Osteocyte (in vitro differentiated cells): ENCODE measurements around the gene ZNF425. TPM values are rescaled to one million over a fixed set of nuclear protein-coding genes. Genes with fewer than 3 reads are reported as not detected.
"Not testable (repeated sequence)": the region's sequence is repeated elsewhere in the genome, so short reads cannot be mapped to it uniquely, and the experiment has no call there.

Source experiments
- DNase-seq: peaks from one replicate; pipeline ENCODE4 v3.0.0; 2021; ENCODE audit warnings: mixed read lengths; ENCODE audit not compliant: unreplicated experiment; ENCODE audit errors: extremely low spot score
- H3K27ac Mint-ChIP-seq: one replicate; pipeline ENCODE4 v1.8.0; 2021; ENCODE audit warnings: mild to moderate bottlenecking, mixed read lengths; ENCODE audit not compliant: unreplicated experiment
- H3K27me3 Mint-ChIP-seq: one replicate; pipeline ENCODE4 v1.8.0; 2021; ENCODE audit warnings: mixed read lengths; ENCODE audit not compliant: unreplicated experiment
- H3K36me3 Mint-ChIP-seq: one replicate; pipeline ENCODE4 v1.8.0; 2021; ENCODE audit warnings: mixed read lengths; ENCODE audit not compliant: unreplicated experiment
- H3K4me1 Mint-ChIP-seq: one replicate; pipeline ENCODE4 v1.8.0; 2021; ENCODE audit warnings: mixed read lengths; ENCODE audit not compliant: unreplicated experiment
- H3K4me3 Mint-ChIP-seq: one replicate; pipeline ENCODE4 v1.8.0; 2021; ENCODE audit warnings: mild to moderate bottlenecking, moderate library complexity, mixed read lengths; ENCODE audit not compliant: unreplicated experiment
- H3K9me3 Mint-ChIP-seq: one replicate; pipeline ENCODE4 v1.8.0; 2021; ENCODE audit warnings: mixed read lengths; ENCODE audit not compliant: unreplicated experiment
- total RNA-seq: library from RNA; stranded (reverse); gene quantifications from 2 replicates; pipeline ENCODE4 v1.2.1, GENCODE V29; 2021
- TF ChIP-seq, protein P1 (sequence below): fragments of 200-600 bp; sonication (generic); IDR thresholded peaks from 2 replicates; pipeline ENCODE4 v1.5.0; 2021; ENCODE audit warnings: antibody characterized with exemption, mild to moderate bottlenecking, moderate library complexity

ZNF425 gene
- total RNA-seq, 1 donor from 2014 or later: 6.2 TPM

DNA sequence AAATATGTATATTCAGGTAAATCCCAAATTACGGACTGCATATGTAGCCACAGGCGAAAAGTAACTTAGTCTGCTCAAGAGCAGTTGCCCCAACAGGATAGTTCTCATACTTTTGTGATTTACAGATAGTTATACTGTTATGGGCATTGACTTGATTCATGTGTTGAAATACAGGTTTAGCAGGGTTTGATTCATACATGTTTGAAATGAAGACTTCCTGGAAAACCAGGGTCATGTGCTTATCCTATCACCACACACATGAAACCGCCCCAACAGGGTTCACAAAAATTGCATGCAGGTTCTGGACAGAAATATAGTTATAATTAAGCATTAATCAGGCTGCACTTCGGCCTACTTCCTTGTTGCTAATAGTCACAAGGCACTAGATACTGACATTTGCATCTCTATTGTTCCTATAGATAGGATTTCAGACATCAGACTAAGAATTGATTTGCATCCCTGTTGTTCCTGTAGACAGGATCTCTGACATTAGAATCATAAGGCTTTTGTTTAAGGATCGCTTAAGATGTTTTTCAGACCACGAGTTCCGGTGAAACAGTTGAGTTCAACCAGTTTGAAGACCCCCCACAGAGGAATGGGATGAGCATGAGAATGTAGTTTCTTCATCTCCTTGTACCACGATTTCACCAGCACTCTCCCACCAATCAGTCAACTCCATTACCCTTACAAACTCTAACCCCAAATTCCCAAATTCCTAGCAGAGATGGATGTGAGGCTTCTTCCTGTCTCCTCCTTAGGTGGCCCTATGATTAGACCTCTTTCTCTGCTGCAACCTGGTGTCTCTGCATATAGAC lies 19.1 kb upstream of the ZNF425 start:
- Mint-ChIP-seq H3K9me3 (no peaks in the 10 kb centered on the region), H3K4me3 (no peak overlapping the region), H3K36me3 (peaks cover 2% of the 10 kb centered on the region), H3K4me1 (peaks cover 18% of the 10 kb centered on the region), H3K27me3 (no peaks in the 10 kb centered on the region), H3K27ac (no peak overlapping the region)
- DNase-seq: no peak
- TF ChIP-seq, protein P1, sequence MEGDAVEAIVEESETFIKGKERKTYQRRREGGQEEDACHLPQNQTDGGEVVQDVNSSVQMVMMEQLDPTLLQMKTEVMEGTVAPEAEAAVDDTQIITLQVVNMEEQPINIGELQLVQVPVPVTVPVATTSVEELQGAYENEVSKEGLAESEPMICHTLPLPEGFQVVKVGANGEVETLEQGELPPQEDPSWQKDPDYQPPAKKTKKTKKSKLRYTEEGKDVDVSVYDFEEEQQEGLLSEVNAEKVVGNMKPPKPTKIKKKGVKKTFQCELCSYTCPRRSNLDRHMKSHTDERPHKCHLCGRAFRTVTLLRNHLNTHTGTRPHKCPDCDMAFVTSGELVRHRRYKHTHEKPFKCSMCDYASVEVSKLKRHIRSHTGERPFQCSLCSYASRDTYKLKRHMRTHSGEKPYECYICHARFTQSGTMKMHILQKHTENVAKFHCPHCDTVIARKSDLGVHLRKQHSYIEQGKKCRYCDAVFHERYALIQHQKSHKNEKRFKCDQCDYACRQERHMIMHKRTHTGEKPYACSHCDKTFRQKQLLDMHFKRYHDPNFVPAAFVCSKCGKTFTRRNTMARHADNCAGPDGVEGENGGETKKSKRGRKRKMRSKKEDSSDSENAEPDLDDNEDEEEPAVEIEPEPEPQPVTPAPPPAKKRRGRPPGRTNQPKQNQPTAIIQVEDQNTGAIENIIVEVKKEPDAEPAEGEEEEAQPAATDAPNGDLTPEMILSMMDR: no peak

DNA sequence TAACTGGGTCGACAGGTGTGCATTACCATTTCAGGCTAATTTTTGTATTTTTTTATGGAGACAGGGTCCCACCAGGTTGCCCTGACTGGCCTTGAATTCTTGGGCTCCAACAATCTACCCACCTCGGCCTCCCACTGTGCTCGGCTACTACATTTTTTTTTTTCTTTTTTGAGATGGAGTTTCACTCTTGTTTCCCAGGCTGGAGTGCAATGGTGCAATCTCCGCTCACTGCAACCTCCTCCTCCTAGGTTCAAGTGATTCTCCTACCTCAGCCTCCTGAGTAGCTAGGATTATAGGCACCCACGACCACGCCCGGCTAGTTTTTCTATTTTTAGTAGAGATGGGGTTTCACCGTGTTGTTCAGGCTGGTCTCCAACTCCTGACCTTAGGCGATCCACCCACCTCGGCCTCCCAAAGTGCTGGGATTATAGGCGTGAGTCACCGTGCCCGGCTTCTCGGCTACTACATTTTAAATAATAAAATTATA lies 18.4 kb upstream of the ZNF425 start:
- not testable (repeated sequence) for H3K27me3 Mint-ChIP-seq, H3K4me3 Mint-ChIP-seq, DNase-seq, H3K36me3 Mint-ChIP-seq, H3K9me3 Mint-ChIP-seq, H3K27ac Mint-ChIP-seq
- peaks cover 13% of the 10 kb centered on the region for H3K4me1 Mint-ChIP-seq

DNA sequence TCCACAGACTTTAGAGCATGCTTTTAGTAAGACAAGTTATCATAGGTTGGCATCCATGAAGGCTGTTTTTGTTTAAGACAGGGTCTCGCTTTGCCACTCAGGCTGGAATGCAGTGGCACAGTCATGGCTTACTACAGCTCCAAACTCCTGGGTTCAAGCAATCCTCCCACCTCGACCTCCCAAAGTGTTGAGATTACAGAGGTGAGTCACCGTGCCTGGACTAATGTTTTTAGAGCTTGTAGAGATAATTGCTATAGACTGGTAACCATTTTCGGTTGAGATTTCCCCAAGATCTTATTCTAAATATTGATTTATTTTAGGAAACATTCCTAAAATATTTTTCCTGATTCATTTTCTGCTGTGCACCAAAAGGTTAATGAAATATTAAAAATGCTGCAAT lies 15.8 kb upstream of the ZNF425 start:
- Mint-ChIP-seq H3K4me3 (no peak overlapping the region), H3K4me1 (peaks cover 4% of the 10 kb centered on the region), H3K9me3 (no peaks in the 10 kb centered on the region), H3K27ac (no peak overlapping the region), H3K36me3 (no peaks in the 10 kb centered on the region), H3K27me3 (no peaks in the 10 kb centered on the region)
- DNase-seq: no peak
- TF ChIP-seq, protein P1: no peak

DNA sequence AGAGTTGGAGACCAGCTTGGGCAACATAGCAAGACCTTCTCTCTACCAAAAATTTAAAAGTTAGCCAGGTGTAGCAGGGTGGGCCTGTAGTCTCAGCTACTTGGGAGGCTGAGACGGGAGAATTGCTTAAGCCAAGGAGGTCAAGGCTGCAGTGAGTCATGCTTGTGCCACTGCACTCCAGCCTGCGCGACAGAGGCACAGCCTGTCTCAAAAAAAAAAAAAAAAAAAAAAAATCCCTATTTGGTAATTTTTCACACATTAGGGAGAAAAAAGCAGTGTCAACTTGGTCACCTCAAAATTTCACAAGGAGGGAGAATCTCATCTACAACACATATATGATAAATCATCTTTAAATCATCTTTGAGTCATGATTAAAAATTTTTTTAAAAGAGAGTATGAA lies 14.7 kb upstream of the ZNF425 start:
- Mint-ChIP-seq H3K27ac (no peak overlapping the region), H3K27me3 (no peaks in the 10 kb centered on the region), H3K36me3 (no peaks in the 10 kb centered on the region), H3K4me3 (no peak overlapping the region), H3K9me3 (no peaks in the 10 kb centered on the region), H3K4me1 (no peaks in the 10 kb centered on the region)
- DNase-seq: no peak
- TF ChIP-seq, protein P1: no peak

DNA sequence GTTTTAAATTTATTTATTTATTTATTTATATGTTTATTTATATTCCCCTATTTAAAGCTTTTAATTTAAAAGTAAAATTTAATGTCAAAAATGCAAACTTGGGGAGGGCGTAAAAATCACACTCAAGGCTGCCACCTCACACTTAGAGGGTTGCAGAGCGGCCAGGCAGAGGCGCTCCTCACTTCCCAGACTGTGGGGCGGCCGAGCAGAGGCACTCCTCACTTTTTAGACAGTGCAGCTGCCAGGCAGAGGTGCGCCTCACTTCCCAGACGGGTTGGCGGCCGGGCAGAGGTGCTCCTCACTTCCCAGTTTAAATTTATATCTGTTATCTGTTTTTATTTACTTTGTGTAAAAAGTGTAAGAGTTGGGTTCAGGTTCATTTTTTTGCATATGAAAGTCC lies 10.0 kb upstream of the ZNF425 start:
- H3K27me3 Mint-ChIP-seq: no peaks in the 10 kb centered on the region
- no peak overlapping the region for H3K27ac Mint-ChIP-seq
- no peak overlapping the region for H3K4me3 Mint-ChIP-seq

More for the DNA sequence above, 10.0 kb upstream of the ZNF425 start:
- Mint-ChIP-seq H3K36me3 (peaks cover 3% of the 10 kb centered on the region), H3K9me3 (peaks cover under 1% of the 10 kb centered on the region), H3K4me1 (no peaks in the 10 kb centered on the region)
- TF ChIP-seq, protein P1: no peak
- no peak for DNase-seq
